OCI-LY1 (cell line): ENCODE measurements around the gene MX1.

ENCODE experiments used
- EZH2 ChIP-seq: fragments of 200-600 bp; sonication (generic), shearing (Covaris generic); IDR thresholded peaks from 2 replicates; pipeline ENCODE4 v1.8.0; 2017; ENCODE audit warnings: borderline replicate concordance, mixed run types, mild to moderate bottlenecking, antibody characterized with exemption, low read length, moderate library complexity, mixed read lengths
- TF ChIP-seq, protein P1 (sequence below): fragments of 200-600 bp; sonication (generic), shearing (Covaris generic); IDR thresholded peaks from 2 replicates; pipeline ENCODE4 v1.5.1; 2017; ENCODE audit warnings: mild to moderate bottlenecking, antibody characterized with exemption, low read length, moderate library complexity, mixed read lengths

DNA sequence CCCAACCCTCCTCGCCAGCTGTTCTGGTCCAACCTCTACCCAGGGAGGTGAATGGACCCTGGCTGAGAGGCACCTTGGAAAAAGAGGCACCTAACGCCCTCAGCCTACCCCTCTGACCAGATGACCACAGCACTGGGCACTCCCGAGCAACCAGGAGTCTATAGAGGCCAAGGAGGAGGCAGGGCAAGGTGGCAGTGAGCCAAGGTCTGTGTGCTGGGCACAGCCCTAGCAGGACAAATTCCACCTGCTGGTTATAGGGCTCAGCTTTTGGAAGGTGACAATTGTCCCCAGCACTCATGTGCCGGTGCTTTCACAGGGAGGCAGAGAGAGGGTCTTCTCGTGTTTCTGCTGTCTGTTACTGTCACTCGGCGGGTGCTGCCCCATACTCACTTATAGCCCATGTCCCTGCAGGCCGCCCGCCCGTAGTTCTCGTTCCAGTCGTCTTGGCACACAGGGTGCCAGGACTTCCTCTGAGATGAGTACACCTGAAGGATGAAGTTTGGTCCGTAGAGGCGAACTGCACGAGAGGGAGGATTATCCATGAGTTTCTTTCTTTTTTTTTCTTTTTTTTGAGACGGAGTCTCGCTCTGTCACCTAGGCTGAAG lies 54.1 kb downstream of the MX1 start:
- TF ChIP-seq, protein P1, sequence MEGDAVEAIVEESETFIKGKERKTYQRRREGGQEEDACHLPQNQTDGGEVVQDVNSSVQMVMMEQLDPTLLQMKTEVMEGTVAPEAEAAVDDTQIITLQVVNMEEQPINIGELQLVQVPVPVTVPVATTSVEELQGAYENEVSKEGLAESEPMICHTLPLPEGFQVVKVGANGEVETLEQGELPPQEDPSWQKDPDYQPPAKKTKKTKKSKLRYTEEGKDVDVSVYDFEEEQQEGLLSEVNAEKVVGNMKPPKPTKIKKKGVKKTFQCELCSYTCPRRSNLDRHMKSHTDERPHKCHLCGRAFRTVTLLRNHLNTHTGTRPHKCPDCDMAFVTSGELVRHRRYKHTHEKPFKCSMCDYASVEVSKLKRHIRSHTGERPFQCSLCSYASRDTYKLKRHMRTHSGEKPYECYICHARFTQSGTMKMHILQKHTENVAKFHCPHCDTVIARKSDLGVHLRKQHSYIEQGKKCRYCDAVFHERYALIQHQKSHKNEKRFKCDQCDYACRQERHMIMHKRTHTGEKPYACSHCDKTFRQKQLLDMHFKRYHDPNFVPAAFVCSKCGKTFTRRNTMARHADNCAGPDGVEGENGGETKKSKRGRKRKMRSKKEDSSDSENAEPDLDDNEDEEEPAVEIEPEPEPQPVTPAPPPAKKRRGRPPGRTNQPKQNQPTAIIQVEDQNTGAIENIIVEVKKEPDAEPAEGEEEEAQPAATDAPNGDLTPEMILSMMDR = no peak
- TF ChIP-seq EZH2 = no peak
